GM19240 (cell line): ENCODE results near the gene COMMD4.
A peak's percentile ranks its signal among the peaks of the same experiment; 100 is the strongest.
"Not testable (repeated sequence)": the region's sequence is repeated elsewhere in the genome, so short reads cannot be mapped to it uniquely, and the experiment has no call there.

Experiments used
- DNase-seq: peaks from one replicate; pipeline ENCODE4 v3.0.0; 2011; ENCODE audit warnings: low spot score; ENCODE audit not compliant: insufficient read length

Gene COMMD4

DNA sequence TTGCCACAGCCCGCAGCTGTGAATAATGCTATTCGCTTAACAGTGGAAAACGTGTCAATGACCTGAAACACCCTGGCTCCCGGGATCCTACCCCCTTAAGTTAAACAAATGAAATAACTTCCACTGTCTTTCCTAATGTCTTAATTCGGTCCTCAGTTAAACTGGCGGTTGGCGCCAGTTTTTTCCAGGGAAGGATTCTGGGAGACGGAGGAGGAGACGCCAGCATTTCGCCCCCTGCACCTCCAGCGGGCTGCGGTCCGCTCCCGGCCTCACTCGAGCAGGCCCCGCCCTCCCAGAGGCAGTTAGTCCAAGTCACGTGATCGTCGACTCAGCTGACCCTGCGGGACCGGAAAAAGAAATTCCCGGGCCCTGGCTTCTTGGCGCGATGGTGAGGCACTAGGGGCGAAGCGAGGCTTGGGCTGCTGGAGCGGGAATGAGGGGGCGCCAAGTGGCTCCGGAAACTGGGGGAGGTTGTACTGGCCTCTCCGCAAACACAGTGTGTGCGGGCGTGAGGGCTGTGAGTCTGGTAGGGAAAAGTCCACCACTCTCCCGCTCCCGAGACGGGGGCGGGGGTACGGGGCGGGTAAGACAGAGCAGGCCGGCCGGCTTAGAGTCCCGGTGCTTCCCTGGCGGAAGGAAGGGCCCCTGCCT is at the start of gene COMMD4:
Gene COMMD4 (plus strand): TSS at position 359 of the 651 bp plus-strand sequence. CDS start 27 bp downstream, at position 386.
- peak; percentile 62 for DNase-seq

DNA sequence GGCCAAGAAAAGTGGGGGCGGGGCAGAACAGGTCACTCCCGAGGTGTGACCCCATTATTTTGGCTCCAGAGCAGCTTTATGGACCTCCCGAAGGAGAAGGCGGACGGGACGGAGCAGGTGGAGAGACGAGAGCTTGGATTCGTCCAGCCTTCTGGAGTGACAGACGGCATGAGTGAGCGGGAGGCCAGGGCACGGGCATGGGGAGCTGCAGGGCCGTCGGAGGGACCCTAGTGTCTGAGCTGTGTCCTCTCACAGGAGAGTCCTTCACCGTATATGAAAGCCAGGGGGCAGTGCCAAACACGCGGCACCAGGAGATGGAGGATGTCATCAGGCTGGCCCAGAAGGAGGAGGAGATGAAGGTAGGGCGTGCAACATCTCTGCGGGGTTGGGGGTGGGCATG is 42.2 kb upstream of the COMMD4 start:
- not testable (repeated sequence) for DNase-seq

GRCh38 chr15:75298541-75299310 is 37.1 kb upstream of the COMMD4 start:
- DNase-seq = not testable (repeated sequence)

GRCh38 chr15:75299311-75299688 is 36.6 kb upstream of the COMMD4 start:
- DNase-seq = not testable (repeated sequence)

- not testable (repeated sequence) for DNase-seq
Measured at GRCh38 chr15:75300026-75300425, 35.8 kb upstream of the COMMD4 start.

DNA sequence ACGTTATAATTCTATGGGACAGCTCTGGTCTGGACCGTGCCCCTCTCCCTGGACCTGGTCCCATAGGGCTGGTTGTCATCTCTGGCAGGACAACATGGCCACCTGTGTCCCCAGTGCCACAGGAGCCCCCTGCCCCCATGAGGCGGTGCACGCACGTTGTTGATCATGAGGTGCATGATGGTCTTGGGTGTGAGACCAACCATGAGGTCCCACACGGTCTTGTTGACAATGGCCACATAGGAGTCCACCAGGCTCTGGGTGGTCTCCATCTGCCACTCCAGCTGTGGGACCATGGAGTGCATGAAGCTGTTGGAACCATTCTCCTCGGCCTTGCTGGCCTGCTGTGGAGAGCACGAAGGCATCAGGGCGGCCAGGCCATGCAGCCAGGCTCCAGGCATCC is 33.5 kb upstream of the COMMD4 start:
- DNase-seq = no peak

- DNase-seq = not testable (repeated sequence)
Measured at GRCh38 chr15:75302753-75303152, 33.1 kb upstream of the COMMD4 start.

- DNase-seq = no peak
Measured at GRCh38 chr15:75306188-75306587, 29.7 kb upstream of the COMMD4 start.

DNA sequence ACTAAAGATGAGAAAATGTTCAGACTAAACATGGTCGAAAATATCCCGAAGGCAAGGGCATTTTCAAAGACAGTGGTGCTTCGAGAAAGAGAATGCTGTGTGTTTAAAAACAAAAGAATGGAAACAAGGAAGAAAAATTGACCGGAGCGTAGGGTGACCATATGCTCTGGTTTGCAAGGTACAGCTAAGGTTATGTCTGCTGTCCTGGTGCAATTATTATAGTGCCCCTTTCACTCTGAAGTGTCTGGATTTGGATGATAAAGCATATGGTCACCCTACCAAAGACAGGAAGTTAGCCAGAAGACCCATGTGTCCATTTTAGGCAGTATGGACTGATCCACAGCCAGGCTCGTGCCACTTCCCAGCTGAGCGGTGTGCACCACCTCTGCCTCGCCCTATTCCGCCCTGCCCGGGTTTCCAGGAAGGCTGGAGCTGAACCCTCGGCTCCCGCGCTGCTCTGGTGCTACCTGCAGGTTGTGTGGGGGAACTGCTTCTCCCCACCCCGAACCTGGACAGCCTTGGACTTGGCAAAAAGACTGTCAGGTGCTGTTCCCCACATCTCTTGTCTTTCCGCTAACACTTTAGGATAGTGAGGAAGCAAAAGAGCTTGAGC is 28.0 kb upstream of the COMMD4 start:
- peak; percentile 42 for DNase-seq

DNA sequence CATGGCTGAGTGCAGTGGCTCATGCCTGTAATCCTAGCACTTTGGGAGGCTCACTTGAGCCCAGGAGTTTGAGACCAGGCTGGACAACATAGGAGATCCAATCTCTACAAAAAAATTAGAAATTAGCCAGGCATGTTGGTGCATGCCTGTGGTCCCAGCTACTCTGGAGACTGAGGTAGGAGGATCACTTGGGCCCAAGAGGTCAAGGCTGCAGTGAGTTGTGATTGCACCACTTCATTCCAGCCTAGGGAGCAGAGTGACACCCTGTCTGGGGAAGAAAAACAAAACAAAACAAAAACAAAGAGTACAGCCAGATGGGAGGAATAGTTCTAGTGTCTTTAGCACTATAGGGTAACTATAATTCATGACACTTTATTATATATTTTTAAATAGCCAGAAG is 26.2 kb upstream of the COMMD4 start:
- no peak for DNase-seq

DNA sequence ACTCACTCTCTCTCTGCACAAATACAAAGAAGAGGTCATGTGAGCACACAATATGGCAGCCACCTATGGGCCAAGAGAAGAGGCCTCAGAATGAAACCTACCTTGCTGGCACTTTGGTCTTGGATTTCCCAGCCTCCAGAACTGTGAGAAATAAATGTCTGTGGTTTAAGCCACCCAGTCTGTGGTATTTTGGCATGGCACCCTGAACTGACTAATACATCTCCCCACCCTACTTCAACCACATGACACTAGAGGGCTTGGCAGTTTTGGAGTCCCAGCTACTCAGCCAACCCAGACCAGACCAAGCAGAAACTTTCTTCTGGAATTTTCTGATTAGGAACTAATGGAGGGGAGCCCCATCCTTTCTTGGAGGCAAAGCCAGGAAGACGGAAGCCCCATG is 23.3 kb upstream of the COMMD4 start:
- not testable (repeated sequence) for DNase-seq

GRCh38 chr15:75313116-75313845 is 22.6 kb upstream of the COMMD4 start:
- no peak for DNase-seq

DNA sequence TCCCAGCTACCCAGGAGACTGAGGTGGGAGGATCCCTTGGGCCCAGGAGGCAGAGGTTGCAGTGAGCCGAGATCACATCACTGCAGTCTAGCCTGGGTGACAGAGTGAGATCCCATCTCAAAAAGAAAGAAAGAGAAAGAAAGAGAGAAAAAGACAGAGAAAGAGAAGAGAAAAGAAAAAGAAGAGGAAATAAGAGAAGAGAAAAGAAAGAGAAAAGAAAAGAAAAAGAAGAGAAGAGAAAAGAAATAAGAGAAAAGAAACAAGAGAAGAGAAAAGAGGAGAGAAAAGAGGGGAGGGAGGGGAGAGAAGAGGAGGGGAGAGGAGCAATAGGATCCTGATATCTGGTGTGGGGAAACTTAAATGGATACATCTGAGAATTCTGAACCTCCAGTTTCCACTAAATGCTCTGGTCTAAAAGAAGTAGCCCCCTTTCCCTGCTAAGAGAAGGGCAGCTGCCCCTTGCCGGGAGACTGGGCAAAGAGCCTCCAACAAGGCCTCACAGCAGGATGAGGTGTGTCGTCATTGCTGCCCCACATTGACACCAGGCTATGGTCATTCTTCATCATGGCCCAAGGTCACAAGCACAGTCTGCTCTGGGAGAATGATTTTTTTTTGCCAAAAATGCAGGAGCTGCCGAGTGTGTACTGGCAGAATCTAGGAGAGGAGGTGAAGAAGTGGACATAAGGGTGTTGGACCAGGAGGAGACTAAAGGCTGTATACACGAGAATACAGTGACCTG is 21.1 kb upstream of the COMMD4 start:
- DNase-seq = no peak

GRCh38 chr15:75319231-75319897 is 16.5 kb upstream of the COMMD4 start:
- DNase-seq = not testable (repeated sequence)

- no peak for DNase-seq
Measured at GRCh38 chr15:75321711-75322110, 14.2 kb upstream of the COMMD4 start.

DNA sequence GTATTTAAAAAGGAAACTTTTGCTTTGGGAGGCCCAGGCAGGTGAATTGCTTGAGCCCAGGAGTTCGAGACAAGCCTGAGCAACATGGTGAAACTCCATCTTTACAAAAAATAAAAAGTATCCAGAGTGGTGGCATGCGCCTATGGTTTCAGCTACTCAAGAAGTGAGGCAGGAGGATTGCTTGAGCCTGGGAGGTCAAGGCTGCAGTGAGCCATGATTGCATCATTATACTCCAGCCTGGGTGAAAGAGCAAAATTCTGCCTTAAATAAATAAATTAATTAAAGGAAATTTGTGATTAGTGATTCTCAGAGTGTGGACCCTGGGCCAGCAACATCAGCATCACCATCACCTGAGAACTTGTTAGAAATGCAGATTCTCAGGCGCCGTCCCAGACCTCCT is 9.9 kb upstream of the COMMD4 start:
- no peak for DNase-seq

DNA sequence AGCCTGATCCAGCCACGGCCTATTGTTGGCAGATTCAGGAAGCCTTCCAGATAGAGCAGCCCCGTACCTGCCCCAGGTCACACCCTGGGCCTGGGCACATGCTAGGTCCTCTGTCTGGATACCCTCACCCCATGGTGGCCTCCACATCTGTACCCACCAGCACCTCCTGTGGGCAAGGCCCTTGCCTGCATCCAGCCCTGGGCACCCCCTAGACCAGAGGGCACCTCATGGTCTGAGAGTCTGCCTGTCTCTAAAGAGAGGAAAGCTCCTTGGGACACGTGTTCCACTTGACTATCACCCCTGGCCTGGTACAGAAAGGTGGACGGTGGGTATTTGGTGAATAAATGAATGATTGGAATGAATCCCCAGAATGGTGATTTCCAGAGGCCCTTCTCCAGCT is 8.9 kb upstream of the COMMD4 start:
- no peak for DNase-seq

- no peak for DNase-seq
Measured at GRCh38 chr15:75327491-75327890, 8.4 kb upstream of the COMMD4 start.

DNA sequence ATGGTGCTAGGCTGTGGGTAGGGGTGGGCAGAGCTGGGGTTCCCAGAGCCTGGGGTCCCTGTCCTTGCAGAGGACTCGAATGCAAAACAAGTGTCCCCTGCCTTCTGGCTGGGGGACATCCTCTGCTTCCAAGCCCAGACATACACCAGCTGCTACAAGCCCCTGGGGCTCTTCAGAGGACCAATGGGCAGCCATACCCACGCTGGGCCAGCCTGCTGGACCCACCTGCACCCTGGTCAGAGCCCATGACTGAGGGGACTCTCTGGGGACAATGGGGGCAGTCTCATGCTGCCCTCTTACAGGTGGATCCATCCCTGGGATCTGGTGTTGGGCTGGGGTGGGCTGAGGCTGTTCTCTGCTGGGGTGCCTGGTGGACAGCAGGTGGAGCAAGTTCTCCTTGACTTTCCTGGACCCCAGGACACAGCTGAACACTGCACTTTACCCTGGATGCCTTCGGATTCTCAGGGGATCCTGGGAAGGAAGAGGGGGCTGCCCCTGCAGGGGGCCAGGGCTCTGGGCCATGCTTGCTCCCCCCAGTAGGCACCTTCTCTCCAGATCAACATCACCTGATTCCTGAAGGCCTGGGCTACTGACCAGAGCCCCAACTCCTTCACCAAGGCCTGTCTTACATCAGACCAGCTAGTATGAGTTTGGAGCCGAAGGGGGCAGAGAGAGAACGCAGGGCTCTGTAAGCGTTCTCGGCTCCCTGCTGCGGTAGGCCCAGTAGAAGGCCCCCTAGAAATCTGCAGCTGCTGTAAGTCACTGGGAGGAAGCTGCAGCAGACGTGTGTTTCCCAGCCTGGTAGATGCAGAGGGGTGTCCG is 7.2 kb upstream of the COMMD4 start:
- no peak for DNase-seq

DNA sequence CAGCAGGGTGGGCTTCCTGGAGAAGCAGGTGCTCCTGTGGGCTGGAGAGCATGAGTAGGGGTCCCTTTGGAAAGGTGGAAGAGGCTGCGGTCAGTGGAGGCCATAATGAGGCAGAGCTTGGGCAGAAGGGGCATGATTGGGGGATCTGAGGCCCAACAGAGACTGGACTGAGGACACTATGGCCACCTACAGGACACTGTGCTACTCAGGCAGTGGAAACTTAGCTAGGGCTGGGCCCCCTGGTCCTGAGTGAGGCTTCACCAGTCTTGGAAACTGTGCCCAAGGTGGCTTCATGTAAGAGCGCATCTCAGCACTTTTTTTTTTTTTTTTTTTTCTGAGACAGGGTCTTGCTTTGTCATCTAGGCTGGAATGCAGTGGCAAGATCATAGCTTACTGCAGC is 6.3 kb upstream of the COMMD4 start:
- DNase-seq = no peak
